HepG2 (cell line): ENCODE data around the gene BABAM2. TPM values are rescaled to one million over a fixed set of nuclear protein-coding genes. Genes with fewer than 3 reads are reported as not detected.

Experiments
- GTF3A ChIP-seq: sonication (generic); formaldehyde crosslinking; conservative IDR thresholded peaks from 2 replicates; pipeline ENCODE4 v1.4.0; 2020; ENCODE audit warnings: mild to moderate bottlenecking, missing genetic modification reagents
- HDAC1 ChIP-seq: sonication (generic); formaldehyde crosslinking; IDR thresholded peaks from 2 replicates; pipeline ENCODE4 v1.5.1; 2020; ENCODE audit warnings: mild to moderate bottlenecking, missing genetic modification reagents
- HNRNPK ChIP-seq: fragments of 200-400 bp; formaldehyde crosslinking; IDR thresholded peaks from 2 replicates; pipeline ENCODE4 v1.6.1; 2018; ENCODE audit warnings: low read length, low read depth, moderate library complexity, mild to moderate bottlenecking; ENCODE audit not compliant: poor library complexity, severe bottlenecking
- IRF9 ChIP-seq: sonication (generic); formaldehyde crosslinking; IDR thresholded peaks from 2 replicates; pipeline ENCODE4 v1.8.0; 2022; ENCODE audit warnings: missing genetic modification reagents, mild to moderate bottlenecking, borderline replicate concordance
- MATR3 ChIP-seq: sonication (generic); formaldehyde crosslinking; IDR thresholded peaks from 2 replicates; pipeline ENCODE4 v1.4.0; 2020; ENCODE audit warnings: missing genetic modification reagents
- MBD4 ChIP-seq: IDR thresholded peaks from 2 replicates; pipeline ENCODE4 v1.6.1; 2012; ENCODE audit warnings: low read length, inconsistent platforms, borderline replicate concordance
- MZF1 ChIP-seq: sonication (generic); formaldehyde crosslinking; IDR thresholded peaks from 2 replicates; pipeline ENCODE4 v1.8.1; 2023; ENCODE audit warnings: mild to moderate bottlenecking, missing genetic modification reagents, borderline replicate concordance
- RNF2 ChIP-seq: fragments of 450-650 bp; conservative IDR thresholded peaks from 2 replicates; pipeline ENCODE4 v1.6.1; 2016; ENCODE audit warnings: low read depth
- SKIL ChIP-seq: sonication (generic); formaldehyde crosslinking; IDR thresholded peaks from 2 replicates; pipeline ENCODE4 v1.8.0; 2022; ENCODE audit warnings: missing genetic modification reagents, mild to moderate bottlenecking, moderate library complexity, borderline replicate concordance
- SYNCRIP ChIP-seq: fragments of 200-400 bp; formaldehyde crosslinking; IDR thresholded peaks from 2 replicates; pipeline ENCODE4 v1.6.1; 2018; ENCODE audit warnings: mild to moderate bottlenecking, low read depth, low read length; ENCODE audit not compliant: insufficient read depth
- TEF ChIP-seq: sonication (generic); formaldehyde crosslinking; IDR thresholded peaks from 2 replicates; pipeline ENCODE4 v1.5.0; 2020; ENCODE audit warnings: missing genetic modification reagents
- TSC22D2 ChIP-seq: sonication (generic); formaldehyde crosslinking; IDR thresholded peaks from 2 replicates; pipeline ENCODE4 v1.5.1; 2020; ENCODE audit warnings: missing genetic modification reagents, mild to moderate bottlenecking, borderline replicate concordance
- ZFP36L2 ChIP-seq: sonication (generic); formaldehyde crosslinking; IDR thresholded peaks from 2 replicates; pipeline ENCODE4 v1.4.0; 2020; ENCODE audit warnings: missing genetic modification reagents
- ZNF121 ChIP-seq: sonication (generic); formaldehyde crosslinking; IDR thresholded peaks from 2 replicates; pipeline ENCODE4 v1.5.0; 2020; ENCODE audit warnings: mild to moderate bottlenecking, missing genetic modification reagents
- ZNF432 ChIP-seq: sonication (generic); formaldehyde crosslinking; IDR thresholded peaks from 2 replicates; pipeline ENCODE4 v1.5.0; 2020; ENCODE audit warnings: missing genetic modification reagents, mild to moderate bottlenecking, borderline replicate concordance
- ZNF709 ChIP-seq: sonication (generic); formaldehyde crosslinking; IDR thresholded peaks from 2 replicates; pipeline ENCODE4 v1.5.0; 2020; ENCODE audit warnings: mild to moderate bottlenecking, missing genetic modification reagents
- polyA plus RNA-seq, 8 experiments: library from polyadenylated mRNA; depleted of rRNA in 3 of 8; stranded (reverse) in 7 of 8; unstranded in 1 of 8; fragments of >200 nt; fragmentation: Illumina TruSeq in 4 of 8; extraction: Trizol in 4 of 8; gene quantifications; 2 replicates each; pipeline versions ENCODE4 v1.2.1 to v1.2.3, GENCODE V29; 2011 to 2016; ENCODE audit warnings: low read depth in 4 of 8, missing spikeins in 1 of 8, mixed read lengths in 1 of 8; ENCODE audit not compliant: insufficient read depth in 1 of 8
- total RNA-seq, 5 experiments: library from RNA; depleted of rRNA; stranded (reverse); fragments of >200 nt; fragmentation: Illumina TruSeq; extraction: Trizol; gene quantifications; 2 replicates each; pipeline ENCODE4 v1.2.3, GENCODE V29; 2016; ENCODE audit warnings: low read depth in 1 of 5
- TF ChIP-seq, protein P1 (sequence below): sonication (generic); formaldehyde crosslinking; IDR thresholded peaks from 2 replicates; pipeline ENCODE4 v1.4.0; 2020; ENCODE audit warnings: missing genetic modification reagents
- TF ChIP-seq, protein P2 (sequence below): IDR thresholded peaks from 2 replicates; pipeline ENCODE4 v1.6.1; 2012; ENCODE audit warnings: low read depth, low read length, improper control_type of control experiment
- TF ChIP-seq, protein P3 (sequence below): sonication (generic); formaldehyde crosslinking; IDR thresholded peaks from 2 replicates; pipeline ENCODE4 v1.4.0; 2020; ENCODE audit warnings: missing genetic modification reagents, mild to moderate bottlenecking, borderline replicate concordance

Gene BABAM2
- total and polyA plus RNA-seq, 2 of the 13 experiments (the other 11 are each of a cell fraction or from before 2014, with no cell fraction given): 24.9 to 28.0 TPM

DNA sequence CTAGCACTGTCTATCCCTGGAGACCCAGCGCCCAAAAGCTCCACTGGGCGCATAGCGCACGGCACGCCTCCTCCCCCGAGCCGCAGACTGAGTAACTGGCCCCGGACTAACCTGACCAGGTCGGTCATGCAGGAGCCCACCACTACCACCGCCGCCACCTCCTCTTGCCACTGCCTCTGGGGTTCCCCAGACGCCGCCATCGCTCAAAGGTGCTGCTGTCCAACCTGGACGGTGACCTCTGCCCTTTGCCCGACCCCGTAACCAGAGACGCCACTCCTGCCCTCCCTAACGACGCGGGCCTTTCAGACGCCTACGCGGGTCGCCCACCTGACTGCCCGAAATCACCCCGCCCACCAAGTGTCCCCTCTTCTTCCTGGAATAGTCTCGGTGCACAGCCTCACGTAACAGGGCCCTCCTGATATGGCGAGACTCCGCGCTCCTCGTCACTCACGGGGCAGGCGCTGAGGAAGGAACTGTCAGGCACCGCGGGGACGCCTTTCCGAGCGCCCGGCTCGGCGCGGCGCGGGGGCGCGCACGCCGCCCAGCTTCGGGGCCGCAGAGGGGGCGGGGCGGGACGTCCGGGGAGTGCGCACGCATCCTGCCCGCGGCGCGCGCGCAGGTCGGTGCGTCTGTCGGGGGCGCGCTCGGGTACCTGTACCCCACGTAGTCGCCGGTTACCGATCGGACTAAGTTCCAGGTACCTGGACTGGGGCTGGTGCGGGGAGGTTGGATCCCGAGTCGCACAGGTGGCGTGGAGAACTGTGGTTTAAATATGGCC is at the start of gene BABAM2, which contains the start of gene RBKS (continued):
- 0 out of 2 replicates have a peak, but pooled peaks have one; percentile 59 for TF ChIP-seq TEF (CRISPR knock-in tag)
- TF ChIP-seq HNRNPK: peak; percentile 67
- no peak for TF ChIP-seq MZF1 (CRISPR knock-in tag)
- TF ChIP-seq, protein P1, sequence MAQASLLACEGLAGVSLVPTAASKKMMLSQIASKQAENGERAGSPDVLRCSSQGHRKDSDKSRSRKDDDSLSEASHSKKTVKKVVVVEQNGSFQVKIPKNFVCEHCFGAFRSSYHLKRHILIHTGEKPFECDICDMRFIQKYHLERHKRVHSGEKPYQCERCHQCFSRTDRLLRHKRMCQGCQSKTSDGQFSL: no peak; the same call in 1 of the 2 replicates
- TF ChIP-seq RNF2: peak; percentile 64; the same call in 1 of the 2 replicates
- no peak; the same call in 1 of the 2 replicates for TF ChIP-seq GTF3A (CRISPR knock-in tag)
- TF ChIP-seq HDAC1 (CRISPR knock-in tag): peak; percentile 98
- TF ChIP-seq MATR3 (CRISPR knock-in tag): no peak
- TF ChIP-seq ZFP36L2 (CRISPR knock-in tag): no peak; the same call in 1 of the 2 replicates
- TF ChIP-seq, protein P2, sequence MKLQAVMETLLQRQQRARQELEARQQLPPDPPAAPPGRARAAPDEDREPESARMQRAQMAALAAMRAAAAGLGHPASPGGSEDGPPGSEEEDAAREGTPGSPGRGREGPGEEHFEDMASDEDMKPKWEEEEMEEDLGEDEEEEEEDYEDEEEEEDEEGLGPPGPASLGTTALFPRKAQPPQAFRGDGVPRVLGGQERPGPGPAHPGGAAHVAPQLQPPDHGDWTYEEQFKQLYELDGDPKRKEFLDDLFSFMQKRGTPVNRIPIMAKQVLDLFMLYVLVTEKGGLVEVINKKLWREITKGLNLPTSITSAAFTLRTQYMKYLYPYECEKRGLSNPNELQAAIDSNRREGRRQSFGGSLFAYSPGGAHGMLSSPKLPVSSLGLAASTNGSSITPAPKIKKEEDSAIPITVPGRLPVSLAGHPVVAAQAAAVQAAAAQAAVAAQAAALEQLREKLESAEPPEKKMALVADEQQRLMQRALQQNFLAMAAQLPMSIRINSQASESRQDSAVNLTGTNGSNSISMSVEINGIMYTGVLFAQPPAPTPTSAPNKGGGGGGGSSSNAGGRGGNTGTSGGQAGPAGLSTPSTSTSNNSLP: peak; percentile 64; the same call in 1 of the 2 replicates
- no peak for TF ChIP-seq MBD4
- TF ChIP-seq SKIL (CRISPR knock-in tag): 0 out of 2 replicates have a peak, but pooled peaks have one; percentile 75
- TF ChIP-seq ZNF121: 0 out of 2 replicates have a peak, but pooled peaks have one; percentile 40
- peak; percentile 84; the same call in 1 of the 2 replicates for TF ChIP-seq ZNF709 (CRISPR knock-in tag)
- no peak for TF ChIP-seq ZNF432 (CRISPR knock-in tag)
- TF ChIP-seq SYNCRIP: no peak
- peak; percentile 74; the same call in 1 of the 2 replicates for TF ChIP-seq TSC22D2
- TF ChIP-seq, protein P3, sequence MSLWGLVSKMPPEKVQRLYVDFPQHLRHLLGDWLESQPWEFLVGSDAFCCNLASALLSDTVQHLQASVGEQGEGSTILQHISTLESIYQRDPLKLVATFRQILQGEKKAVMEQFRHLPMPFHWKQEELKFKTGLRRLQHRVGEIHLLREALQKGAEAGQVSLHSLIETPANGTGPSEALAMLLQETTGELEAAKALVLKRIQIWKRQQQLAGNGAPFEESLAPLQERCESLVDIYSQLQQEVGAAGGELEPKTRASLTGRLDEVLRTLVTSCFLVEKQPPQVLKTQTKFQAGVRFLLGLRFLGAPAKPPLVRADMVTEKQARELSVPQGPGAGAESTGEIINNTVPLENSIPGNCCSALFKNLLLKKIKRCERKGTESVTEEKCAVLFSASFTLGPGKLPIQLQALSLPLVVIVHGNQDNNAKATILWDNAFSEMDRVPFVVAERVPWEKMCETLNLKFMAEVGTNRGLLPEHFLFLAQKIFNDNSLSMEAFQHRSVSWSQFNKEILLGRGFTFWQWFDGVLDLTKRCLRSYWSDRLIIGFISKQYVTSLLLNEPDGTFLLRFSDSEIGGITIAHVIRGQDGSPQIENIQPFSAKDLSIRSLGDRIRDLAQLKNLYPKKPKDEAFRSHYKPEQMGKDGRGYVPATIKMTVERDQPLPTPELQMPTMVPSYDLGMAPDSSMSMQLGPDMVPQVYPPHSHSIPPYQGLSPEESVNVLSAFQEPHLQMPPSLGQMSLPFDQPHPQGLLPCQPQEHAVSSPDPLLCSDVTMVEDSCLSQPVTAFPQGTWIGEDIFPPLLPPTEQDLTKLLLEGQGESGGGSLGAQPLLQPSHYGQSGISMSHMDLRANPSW (CRISPR knock-in tag): 0 out of 2 replicates have a peak, but pooled peaks have one; percentile 60
- peak; percentile 91; the same call in 1 of the 2 replicates for TF ChIP-seq IRF9 (CRISPR knock-in tag)
